Cardiac fibroblast (primary cell): ENCODE data around the gene ARID4B.
"Not testable (repeated sequence)": the region's sequence is repeated elsewhere in the genome, so short reads cannot be mapped to it uniquely, and the experiment has no call there.

Source experiments
- DNase-seq, 2 donors: peaks; one replicate each; pipeline versions ENCODE4 v3.0.0 to v3.0.0-alpha.2; 2010; ENCODE audit warnings: low read depth in 2 of 2
- H3K4me3 ChIP-seq, 2 donors: replicated peaks in 1 of 2; 1 replicate in 1 of 2; 2 replicates in 1 of 2; pipeline ENCODE4 v1.5.1; 2011; ENCODE audit warnings: low read depth in 2 of 2, low read length in 2 of 2, mild to moderate bottlenecking in 2 of 2, moderate library complexity in 1 of 2
- TF ChIP-seq, protein P1 (sequence below): IDR thresholded peaks from one replicate; pipeline ENCODE4 v1.5.1; 2011; ENCODE audit warnings: low read depth, mild to moderate bottlenecking, low read length, inconsistent platforms

The ARID4B gene

DNA sequence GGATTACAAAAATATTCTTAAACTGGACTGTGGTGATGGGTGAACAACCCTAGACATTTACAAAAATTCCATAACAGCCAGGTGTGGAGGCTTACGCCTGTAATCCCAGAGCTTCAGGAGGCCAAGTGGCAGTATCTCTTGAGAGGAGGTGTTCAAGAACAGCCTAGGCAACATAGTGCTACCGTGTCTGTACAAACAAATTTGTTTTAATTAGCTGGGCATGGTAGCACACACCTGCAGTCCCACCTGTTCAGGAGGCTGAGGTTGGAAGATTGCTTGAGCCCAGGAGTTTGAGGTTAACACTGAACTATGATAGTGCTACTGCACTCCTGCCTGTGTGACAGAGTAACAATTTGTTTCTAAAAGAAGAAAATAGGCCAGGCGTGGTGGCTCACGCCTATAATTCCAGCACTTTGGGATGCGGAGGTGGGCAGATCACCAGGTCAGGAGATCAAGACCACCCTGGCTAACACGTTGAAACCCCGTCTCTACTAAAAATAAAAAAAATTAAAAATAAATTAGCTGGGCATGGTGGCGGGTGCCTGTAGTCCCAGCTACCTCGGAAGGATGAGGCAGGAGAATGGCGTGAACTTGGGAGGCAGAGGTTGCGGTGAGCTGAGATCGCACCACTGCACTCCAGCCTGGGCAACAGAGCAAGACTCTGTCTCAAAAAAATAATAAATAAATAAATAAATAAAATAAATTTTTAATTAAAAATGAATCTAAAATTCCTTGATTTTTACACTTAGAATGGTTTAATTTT, 37.1 kb downstream of the ARID4B start:
- DNase-seq, result no peak

DNA sequence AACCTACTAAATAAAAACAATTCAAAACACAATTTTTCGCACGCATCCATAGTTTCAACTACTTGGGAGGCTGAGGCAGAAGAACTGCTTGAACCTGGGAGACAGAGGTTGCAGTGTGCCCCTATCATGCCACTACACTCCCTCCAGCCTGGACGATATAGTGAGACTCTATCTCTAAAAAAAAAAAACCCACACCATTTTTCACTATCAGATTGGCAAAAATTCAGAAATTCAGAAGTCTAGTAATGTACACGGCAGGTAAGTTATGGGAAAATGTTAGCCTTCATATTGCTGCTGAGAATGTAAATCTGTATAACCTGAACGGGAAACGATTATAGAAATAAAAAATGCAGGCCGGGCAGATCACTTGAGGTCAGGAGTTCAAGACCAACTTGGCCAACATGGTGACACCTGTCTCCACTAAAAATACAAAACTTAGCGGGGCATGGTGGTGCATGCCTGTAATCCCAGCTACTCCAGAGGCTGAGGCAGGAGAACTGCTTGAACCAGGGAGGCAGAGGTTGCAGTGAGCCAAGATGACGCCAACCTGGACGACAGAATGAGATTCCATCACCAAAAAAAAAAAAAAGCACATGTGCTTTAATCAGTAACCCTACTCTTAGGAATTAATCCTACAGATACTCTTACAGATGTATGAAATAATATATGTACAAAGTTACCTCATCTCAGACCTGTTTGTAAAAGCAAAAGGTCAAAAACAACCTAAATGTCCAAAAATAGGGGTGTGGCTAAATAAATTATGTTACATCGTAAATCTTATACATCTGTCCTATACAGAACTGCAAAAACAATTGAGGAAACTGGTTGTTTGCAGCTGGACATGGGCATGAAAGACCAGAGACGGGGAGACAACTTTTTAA, 37.9 kb downstream of the ARID4B start:
- no peak overlapping the region for H3K4me3 ChIP-seq
- no peak for DNase-seq
- TF ChIP-seq, protein P1, sequence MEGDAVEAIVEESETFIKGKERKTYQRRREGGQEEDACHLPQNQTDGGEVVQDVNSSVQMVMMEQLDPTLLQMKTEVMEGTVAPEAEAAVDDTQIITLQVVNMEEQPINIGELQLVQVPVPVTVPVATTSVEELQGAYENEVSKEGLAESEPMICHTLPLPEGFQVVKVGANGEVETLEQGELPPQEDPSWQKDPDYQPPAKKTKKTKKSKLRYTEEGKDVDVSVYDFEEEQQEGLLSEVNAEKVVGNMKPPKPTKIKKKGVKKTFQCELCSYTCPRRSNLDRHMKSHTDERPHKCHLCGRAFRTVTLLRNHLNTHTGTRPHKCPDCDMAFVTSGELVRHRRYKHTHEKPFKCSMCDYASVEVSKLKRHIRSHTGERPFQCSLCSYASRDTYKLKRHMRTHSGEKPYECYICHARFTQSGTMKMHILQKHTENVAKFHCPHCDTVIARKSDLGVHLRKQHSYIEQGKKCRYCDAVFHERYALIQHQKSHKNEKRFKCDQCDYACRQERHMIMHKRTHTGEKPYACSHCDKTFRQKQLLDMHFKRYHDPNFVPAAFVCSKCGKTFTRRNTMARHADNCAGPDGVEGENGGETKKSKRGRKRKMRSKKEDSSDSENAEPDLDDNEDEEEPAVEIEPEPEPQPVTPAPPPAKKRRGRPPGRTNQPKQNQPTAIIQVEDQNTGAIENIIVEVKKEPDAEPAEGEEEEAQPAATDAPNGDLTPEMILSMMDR, result no peak

More for the DNA sequence above, 37.1 kb downstream of the ARID4B start:
- TF ChIP-seq, protein P1, result no peak
- H3K4me3 ChIP-seq, result no peak overlapping the region

DNA sequence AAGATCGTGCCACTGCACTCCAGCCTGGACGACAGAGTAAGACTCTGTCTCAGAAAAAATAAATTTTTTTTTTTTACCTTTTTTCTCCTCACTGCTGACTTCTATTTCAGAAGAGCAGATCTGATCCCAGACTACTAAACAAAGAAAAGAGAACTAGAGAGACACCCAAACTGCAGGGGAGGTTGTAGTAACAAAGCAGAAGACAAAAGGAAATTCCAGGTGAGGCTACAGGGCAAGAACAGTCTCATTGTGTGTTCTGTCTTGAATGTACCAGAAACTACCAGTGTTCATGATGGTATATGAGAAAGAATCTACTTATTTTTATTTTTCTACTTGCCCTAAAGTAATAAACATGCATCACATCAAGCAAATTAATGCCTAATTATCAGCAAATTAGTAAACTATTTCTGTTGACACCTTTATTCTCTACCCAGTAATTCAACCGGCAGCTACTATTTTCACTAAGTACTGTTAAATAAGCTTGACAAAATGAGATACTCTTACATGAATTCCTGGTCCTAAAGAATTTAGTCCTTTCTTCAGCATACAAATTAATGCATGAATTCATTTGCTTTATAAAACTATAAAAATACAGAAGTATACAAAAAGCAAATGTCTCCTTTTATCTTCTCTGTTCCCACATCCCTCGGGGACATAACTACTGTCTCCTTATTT, 40.6 kb downstream of the ARID4B start:
- no peak overlapping the region for H3K4me3 ChIP-seq
- DNase-seq, result no peak
- TF ChIP-seq, protein P1, result no peak

DNA sequence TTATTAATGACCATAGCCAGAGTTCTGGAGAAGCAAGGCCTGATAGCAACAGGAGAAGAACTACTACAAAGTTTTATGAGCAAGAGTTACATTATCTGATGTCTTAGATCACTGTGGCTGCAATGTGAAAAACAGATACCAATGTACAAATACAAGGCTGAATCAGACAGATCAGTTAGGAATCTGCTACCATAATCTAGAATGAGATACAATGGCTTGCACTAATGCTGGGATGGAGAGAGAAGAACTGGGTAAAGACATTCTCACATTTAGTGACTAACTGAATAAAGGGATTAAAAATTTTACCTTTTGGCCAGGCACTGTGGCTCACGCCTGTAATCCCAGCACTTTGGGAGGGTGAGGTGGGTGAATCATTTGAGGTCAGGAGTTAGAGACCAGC, 41.3 kb downstream of the ARID4B start:
- no peak for DNase-seq

DNA sequence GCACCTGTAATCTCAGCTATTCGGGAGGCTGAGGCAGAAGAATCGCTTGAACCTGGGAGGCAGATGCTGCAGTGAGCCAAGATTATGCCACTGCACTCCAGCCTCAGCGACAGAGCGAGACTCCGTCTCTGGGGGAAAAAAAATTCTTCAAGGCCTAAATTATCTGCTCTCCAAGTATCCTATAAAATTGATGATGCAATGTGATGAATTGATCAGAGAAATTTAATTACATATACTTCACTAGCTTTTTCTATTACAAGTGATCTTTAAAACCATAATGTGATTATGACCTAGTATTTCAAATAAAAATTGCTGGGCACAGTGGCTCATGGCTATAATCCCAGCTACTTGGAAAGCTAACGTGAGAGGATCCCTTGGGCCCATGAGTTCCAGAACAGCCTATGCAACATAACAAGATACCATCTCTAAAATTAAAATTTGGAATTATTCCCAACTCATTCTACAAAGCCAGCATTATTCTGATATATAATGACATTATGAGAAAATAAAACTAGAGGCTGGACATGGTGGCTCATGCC, 43.7 kb downstream of the ARID4B start:
- DNase-seq, result peak in 1 of 2 donors; percentile 37
- H3K4me3 ChIP-seq, result no peak overlapping the region
- TF ChIP-seq, protein P1, result no peak

More for the DNA sequence above, 41.3 kb downstream of the ARID4B start:
- TF ChIP-seq, protein P1, result no peak
- no peak overlapping the region for H3K4me3 ChIP-seq

DNA sequence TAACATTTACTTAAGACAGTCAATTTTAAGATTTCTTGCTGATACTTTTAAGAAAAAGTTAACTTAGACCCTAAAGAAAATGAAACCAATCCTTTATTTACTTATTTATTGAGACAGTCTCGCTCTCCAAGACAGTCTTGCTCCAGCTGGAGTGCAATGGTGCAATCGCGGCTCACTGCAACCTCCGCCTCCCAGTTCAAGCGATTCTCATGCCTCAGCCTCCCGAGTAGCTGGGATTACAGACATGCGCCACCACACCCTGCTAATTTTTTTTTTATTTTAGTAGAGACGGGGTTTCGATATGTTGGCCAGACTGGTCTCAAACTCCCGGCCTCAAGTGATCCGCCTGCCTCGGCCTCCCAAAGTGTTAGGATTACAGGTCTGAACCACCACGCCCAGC, 44.3 kb downstream of the ARID4B start:
- not testable (repeated sequence) for H3K4me3 ChIP-seq, DNase-seq
